ENCODE results near the gene GFRA4. TPM values are rescaled to one million over a fixed set of nuclear protein-coding genes. Genes with fewer than 3 reads are reported as not detected.

GFRA4 gene
- total RNA-seq, 1 experiment from 2014 or later, result not detected

DNA sequence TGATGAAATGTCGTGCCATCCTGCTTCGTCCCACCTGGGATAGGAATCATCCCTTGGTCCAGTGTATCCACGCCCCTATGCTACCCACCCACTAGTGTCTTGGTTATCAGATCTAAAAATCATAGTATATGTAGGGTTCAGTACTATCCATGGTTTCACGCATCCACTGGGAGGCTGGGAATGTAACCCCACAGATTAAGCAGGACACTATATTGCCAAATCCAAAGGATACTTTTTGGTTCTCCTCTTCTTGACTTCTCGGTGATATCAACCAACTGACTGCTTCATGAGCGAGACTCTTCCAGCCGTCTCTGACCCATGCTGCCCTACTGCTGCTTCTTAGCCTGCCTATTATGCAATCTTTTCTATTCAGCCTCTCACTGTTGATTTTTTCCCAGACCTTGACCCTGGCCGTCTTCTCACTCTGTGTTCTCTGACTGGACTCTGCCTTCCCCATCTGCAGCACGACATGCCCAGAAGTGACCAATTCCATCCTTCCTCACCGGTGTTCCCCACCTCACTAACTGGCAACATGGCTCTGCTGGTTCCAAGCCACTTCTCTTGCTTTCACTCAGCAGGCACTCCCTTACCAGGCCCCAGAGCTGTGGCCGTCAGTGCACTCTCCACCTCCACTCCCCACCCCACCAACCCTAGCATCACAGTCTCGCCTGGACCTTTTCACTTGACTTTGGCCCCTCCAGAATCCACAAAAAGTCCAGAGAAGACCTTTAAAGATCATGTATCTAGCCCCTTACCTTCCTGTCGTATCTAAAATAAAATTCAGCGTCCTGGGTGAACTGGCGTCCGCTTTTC is 34.5 kb downstream of the GFRA4 start:
- Histone ChIP-seq H3K9me3 (ENCODE audit: low read depth, low read length, poor library complexity, severe bottlenecking) (no peaks in the 10 kb centered on the region), H3K36me3 (ENCODE audit: insufficient read depth, low read length, poor library complexity, severe bottlenecking) (no peaks in the 10 kb centered on the region), H3K27ac (ENCODE audit: low read depth, low read length, poor library complexity, severe bottlenecking) (no peak overlapping the region), H3K27me3 (replicated peaks; ENCODE audit: insufficient read depth, low read depth, low read length, poor library complexity) (no peaks in the 10 kb centered on the region), H3K4me1 (ENCODE audit: insufficient read depth, low read length, poor library complexity, severe bottlenecking) (no peaks in the 10 kb centered on the region), H3K4me3 (ENCODE audit: low read depth, low read length, poor library complexity, severe bottlenecking) (no peak overlapping the region)
- POLR2A ChIA-PET (ENCODE audit: low non-redundant PET), result no interaction called here
- no TSS peak for BruUV-seq (replicated peaks)
- TF ChIP-seq EZH2 (IDR thresholded peaks at IDR 0.05; ENCODE audit: borderline replicate concordance, low read depth, low read length, poor library complexity, severe bottlenecking), result no peak
- TF ChIP-seq, protein P1, sequence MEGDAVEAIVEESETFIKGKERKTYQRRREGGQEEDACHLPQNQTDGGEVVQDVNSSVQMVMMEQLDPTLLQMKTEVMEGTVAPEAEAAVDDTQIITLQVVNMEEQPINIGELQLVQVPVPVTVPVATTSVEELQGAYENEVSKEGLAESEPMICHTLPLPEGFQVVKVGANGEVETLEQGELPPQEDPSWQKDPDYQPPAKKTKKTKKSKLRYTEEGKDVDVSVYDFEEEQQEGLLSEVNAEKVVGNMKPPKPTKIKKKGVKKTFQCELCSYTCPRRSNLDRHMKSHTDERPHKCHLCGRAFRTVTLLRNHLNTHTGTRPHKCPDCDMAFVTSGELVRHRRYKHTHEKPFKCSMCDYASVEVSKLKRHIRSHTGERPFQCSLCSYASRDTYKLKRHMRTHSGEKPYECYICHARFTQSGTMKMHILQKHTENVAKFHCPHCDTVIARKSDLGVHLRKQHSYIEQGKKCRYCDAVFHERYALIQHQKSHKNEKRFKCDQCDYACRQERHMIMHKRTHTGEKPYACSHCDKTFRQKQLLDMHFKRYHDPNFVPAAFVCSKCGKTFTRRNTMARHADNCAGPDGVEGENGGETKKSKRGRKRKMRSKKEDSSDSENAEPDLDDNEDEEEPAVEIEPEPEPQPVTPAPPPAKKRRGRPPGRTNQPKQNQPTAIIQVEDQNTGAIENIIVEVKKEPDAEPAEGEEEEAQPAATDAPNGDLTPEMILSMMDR (conservative IDR thresholded peaks at IDR 0.05; ENCODE audit: low read depth, low read length), result no peak
- CTCF ChIA-PET, result no interaction called here
- intact Hi-C loops (cut with micrococcal nuclease; ENCODE audit: unreplicated experiment), result no loop called here
- DNase-seq (ENCODE audit: low spot score), result no peak

DNA sequence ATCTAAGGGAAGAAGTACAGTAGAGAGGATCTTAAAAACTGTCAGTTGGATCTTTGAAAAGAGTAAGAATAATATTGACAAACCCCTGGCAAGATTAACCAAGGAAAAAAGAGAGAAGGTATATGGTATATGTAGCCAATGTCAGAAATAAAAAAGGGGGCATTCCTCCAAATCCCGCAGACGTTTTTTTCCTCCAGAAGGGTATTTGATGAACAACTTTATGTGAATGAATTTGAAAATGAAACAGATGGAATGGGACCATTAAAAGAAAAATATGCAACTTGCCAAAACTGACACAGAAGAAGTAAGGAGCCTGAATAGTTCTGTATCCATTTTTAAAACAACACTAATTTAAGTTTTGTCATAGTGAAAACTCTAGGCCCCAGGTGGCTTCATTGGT is 35.7 kb downstream of the GFRA4 start:
- Histone ChIP-seq H3K36me3 (ENCODE audit: insufficient read depth, low read length, poor library complexity, severe bottlenecking) (no peaks in the 10 kb centered on the region), H3K9me3 (ENCODE audit: low read depth, low read length, poor library complexity, severe bottlenecking) (no peaks in the 10 kb centered on the region), H3K27ac (ENCODE audit: low read depth, low read length, poor library complexity, severe bottlenecking) (no peak overlapping the region), H3K4me1 (ENCODE audit: insufficient read depth, low read length, poor library complexity, severe bottlenecking) (no peaks in the 10 kb centered on the region), H3K4me3 (ENCODE audit: low read depth, low read length, poor library complexity, severe bottlenecking) (no peak overlapping the region), H3K27me3 (replicated peaks; ENCODE audit: insufficient read depth, low read depth, low read length, poor library complexity) (no peaks in the 10 kb centered on the region)
- POLR2A ChIA-PET (ENCODE audit: low non-redundant PET), result no interaction called here
- TF ChIP-seq, protein P1 (conservative IDR thresholded peaks at IDR 0.05; ENCODE audit: low read depth, low read length), result no peak
- no peak for TF ChIP-seq EZH2 (IDR thresholded peaks at IDR 0.05; ENCODE audit: borderline replicate concordance, low read depth, low read length, poor library complexity, severe bottlenecking)
- intact Hi-C loops (cut with micrococcal nuclease; ENCODE audit: unreplicated experiment), result no loop called here
- no peak for DNase-seq (ENCODE audit: low spot score)
- BruUV-seq (replicated peaks), result no TSS peak
- CTCF ChIA-PET, result no interaction called here

DNA sequence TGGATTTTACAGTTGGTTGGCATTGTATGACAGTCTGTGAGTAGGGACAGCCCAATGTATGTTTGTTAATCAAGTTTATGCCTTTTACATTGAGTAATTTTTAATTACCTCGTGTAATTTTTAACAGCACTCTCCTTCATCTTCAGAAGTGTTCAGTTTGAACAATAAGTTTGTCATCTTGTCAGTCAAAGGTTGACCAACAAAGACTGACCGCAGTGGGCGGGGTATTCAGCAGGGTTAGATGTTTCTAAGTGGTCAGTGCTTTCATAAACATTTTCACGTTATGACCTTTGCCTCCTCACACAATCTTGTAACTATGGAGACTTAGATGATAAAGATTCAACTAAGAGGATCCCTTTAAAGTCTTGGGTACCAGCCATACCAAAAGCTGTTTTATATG is 40.8 kb downstream of the GFRA4 start:
- H3K27ac ChIP-seq (ENCODE audit: low read depth, low read length, poor library complexity, severe bottlenecking), result no peak overlapping the region
- no peaks in the 10 kb centered on the region for H3K9me3 ChIP-seq (ENCODE audit: low read depth, low read length, poor library complexity, severe bottlenecking)
- POLR2A ChIA-PET (ENCODE audit: low non-redundant PET), result no interaction called here
- intact Hi-C loops (cut with micrococcal nuclease; ENCODE audit: unreplicated experiment), result no loop called here
- CTCF ChIA-PET, result no interaction called here
- no TSS peak for BruUV-seq (replicated peaks)
- no peaks in the 10 kb centered on the region for H3K36me3 ChIP-seq (ENCODE audit: insufficient read depth, low read length, poor library complexity, severe bottlenecking)
- no peak for DNase-seq (ENCODE audit: low spot score)
- H3K27me3 ChIP-seq (replicated peaks; ENCODE audit: insufficient read depth, low read depth, low read length, poor library complexity), result no peaks in the 10 kb centered on the region
- TF ChIP-seq, protein P1 (conservative IDR thresholded peaks at IDR 0.05; ENCODE audit: low read depth, low read length), result no peak
- TF ChIP-seq EZH2 (IDR thresholded peaks at IDR 0.05; ENCODE audit: borderline replicate concordance, low read depth, low read length, poor library complexity, severe bottlenecking), result no peak
- H3K4me1 ChIP-seq (ENCODE audit: insufficient read depth, low read length, poor library complexity, severe bottlenecking), result peaks cover 10% of the 10 kb centered on the region
- no peak overlapping the region for H3K4me3 ChIP-seq (ENCODE audit: low read depth, low read length, poor library complexity, severe bottlenecking)

Measured in A673 (cell line).